GM19099 (cell line): ENCODE results near the gene CCDC136.

Source experiments
- POLR2A ChIP-seq: IDR thresholded peaks from 3 replicates; pipeline ENCODE4 v1.6.1; 2011; ENCODE audit warnings: low read depth; ENCODE audit not compliant: insufficient read length; ENCODE audit errors: extremely low read depth

The CCDC136 gene

DNA sequence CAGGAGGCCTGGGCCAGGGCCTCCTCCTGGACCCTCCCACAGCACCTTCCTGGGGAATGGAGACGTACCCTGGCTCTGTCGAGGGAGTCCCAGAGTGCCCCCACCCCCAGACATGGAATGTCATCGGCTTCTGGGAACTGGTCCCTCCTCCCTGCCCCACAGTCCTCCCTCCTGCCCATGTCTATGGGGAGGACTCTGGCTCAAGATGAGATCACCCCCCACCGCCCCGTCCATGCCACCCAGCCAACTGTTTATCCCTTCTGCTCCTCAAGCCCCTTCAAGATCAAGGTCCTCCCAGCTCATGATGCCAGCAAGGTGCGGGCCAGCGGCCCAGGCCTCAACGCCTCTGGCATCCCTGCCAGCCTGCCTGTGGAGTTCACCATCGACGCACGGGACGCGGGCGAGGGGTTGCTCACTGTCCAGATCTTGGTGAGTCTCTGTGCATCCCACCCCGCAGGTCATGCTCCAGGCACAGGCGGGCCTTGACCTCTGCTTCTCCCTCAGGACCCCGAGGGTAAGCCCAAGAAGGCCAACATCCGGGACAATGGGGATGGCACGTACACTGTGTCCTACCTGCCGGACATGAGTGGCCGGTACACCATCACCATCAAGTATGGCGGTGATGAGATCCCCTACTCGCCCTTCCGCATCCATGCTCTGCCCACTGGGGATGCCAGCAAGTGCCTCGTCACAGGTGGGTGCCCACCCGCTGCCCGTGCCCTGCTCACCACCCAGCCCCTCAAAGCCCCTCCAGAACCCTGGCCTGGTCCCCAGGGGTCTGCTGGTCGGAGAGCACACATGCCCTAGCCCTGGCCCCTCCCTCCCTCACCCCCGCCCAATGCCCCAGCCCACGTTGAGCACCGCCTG, 56.8 kb downstream of the CCDC136 start:
- TF ChIP-seq POLR2A, result no peak

DNA sequence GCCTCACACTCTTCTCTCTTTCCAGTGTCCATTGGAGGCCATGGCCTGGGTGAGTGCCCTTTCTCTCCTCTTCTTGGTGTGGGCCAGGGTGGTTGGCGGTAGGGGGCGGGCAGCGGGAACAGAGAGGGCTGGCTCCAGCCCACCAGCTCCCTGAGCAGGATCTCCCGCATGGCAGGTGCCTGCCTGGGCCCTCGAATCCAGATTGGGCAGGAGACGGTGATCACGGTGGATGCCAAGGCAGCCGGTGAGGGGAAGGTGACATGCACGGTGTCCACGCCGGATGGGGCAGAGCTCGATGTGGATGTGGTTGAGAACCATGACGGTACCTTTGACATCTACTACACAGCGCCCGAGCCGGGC, 57.4 kb downstream of the CCDC136 start:
- TF ChIP-seq POLR2A, result no peak

DNA sequence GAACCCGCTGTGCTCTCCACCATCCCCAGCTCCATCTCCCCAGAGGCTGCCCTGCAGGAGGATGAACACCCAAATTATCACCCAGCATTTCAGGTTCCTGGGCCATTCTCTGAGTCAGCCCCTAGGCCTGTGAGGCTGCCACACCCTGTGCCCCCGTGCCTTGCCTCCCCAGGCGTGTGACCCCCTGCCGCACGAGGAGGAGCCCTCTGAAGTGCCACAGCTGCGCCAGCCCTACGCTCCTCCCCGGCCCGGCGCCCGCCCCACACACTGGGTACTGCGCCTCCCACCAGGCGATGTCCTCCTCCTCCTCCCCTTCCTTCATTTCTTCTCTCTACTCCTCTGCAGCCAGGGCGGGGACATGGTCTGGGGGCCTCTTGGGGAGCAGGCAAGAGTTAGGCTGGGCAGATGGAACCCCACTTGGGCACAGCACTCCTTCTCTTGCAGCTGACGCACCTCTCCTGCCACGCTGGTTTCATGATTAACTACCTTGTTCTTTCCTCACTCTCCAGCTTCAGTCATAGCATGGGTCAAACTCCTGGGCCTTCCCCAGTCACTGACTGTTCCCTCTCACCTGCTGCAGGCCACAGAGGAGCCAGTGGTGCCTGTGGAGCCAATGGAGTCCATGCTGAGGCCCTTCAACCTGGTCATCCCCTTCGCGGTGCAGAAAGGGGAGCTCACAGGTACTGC, 58.2 kb downstream of the CCDC136 start:
- no peak for TF ChIP-seq POLR2A

DNA sequence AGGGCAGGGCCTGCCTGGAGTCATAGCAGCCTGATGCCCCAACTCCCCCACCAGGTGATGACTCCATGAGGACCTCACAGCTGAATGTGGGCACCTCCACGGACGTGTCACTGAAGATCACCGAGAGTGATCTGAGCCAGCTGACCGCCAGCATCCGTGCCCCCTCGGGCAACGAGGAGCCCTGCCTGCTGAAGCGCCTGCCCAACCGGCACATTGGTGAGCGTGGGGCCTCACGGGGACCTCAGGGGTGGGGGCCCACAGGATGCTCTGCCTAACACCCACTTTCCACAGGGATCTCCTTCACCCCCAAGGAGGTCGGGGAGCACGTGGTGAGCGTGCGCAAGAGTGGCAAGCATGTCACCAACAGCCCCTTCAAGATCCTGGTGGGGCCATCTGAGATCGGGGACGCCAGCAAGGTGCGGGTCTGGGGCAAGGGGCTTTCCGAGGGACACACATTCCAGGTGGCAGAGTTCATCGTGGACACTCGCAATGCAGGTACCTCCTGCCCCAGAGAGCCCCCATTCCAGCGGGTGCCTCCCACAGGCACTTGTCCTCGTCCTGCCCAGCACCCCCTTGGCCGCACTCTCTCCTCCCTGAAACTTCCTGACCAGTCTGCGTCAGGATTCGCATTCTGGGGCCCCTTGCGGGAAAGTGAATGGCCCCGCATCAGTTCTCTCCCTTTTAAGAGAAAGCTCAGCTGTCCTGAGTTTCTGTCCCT, 60.9 kb downstream of the CCDC136 start:
- no peak for TF ChIP-seq POLR2A

DNA sequence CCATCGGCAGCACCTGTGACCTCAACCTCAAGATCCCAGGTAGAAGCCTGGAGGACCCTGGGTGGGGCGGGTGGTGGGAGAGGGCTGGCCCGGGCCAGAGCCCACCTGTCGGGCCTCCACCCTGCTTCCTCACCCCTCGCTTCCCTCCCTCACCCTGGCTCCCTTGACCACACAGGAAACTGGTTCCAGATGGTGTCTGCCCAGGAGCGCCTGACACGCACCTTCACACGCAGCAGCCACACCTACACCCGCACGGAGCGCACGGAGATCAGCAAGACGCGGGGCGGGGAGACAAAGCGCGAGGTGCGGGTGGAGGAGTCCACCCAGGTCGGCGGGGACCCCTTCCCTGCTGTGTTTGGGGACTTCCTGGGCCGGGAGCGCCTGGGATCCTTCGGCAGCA, 62.0 kb downstream of the CCDC136 start:
- no peak for TF ChIP-seq POLR2A

DNA sequence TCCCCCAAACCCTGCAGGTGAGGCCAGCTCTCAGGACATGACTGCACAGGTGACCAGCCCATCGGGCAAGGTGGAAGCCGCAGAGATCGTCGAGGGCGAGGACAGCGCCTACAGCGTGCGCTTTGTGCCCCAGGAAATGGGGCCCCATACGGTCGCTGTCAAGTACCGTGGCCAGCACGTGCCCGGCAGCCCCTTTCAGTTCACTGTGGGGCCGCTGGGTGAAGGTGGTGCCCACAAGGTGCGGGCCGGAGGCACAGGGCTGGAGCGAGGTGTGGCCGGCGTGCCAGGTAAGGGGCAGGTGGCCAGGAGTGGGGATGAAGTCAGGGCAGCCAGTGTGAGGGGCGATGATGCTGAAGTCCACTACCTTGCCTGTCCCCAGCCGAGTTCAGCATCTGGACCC, 62.6 kb downstream of the CCDC136 start:
- TF ChIP-seq POLR2A, result no peak

DNA sequence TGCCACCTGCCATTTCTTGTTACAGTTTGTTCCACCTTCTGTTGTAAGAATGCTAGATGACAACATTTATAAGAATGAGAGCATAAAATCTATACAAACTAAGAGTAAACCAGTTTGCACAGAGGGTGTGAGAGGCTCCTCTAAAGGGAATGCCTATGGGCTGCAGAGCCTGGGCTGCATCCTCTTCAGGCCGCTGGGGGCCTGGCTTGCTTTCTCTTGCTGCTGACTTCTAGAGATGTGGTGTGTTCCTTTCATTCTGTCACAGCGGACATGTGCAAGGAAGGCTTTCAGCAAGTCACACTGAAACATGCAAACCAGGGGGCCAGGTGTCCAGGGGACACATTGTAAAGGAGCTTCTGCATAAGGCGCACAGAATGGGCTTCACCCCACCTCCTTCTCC, 63.8 kb downstream of the CCDC136 start:
- no peak for TF ChIP-seq POLR2A

DNA sequence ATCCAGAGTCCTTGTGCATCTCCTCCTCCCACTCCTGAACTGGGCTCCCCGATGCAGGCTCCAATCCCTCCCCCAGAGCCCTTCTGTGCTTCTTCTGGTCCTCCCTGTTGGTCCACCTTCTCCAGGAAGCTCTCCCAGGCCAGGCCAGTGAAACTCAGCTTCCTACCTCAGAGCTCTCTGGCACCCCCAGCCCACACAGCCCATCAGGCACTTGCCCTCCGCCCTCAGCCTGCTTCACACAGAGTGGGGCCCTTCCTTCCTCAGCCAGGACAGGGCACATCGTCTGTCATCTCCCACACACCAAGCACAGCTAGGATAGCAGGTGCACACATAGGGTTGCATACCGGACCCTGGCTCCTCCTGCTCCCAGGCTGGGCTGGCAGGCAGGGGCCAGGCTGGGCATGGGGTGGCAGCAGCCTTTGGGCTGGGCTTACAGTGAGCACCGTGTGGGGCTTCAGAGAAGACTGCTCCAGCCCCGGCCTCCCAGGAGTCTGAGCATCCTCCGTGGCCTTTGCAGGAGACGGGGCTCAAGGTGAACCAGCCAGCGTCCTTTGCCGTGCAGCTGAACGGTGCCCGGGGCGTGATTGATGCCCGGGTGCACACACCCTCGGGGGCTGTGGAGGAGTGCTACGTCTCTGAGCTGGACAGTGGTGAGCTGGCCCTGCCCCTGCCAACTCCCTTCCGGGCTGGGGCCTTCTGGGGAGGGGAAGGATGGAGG, 64.4 kb downstream of the CCDC136 start:
- TF ChIP-seq POLR2A, result no peak

DNA sequence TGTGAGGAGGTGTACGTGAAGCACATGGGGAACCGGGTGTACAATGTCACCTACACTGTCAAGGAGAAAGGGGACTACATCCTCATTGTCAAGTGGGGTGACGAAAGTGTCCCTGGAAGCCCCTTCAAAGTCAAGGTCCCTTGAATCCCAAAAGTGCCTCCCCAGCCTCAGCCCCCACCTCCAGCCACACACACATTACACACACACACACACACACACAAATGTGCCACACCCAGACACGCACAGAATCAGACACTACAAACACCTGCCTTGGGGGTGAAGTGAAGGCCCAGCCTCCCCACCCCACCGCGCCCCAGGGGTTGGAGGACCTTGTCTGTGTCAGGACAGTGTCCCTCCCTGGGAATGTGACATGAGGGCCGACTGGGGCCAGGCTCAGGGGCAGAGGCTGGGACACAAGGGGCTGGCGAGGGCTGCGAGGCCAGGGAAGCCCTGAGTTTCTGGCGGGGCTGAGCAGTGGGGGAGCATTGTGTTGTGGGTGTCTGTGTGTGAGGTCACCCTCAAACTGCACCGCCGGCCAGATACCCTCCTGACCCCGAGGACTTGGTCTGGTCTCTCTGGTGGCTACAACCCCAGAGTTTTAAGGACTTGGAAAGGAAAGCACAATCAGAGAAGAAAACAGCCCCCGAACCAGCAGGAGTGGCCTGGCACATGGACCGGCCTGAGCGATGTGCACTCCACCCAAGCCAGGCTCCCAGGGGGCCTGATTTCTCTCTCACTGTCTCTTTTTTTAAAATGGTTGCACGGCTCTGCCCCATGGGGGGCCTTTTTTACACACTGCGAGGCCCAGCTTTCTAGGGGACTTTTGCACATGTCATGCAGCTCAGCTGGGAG, 66.8 kb downstream of the CCDC136 start:
- TF ChIP-seq POLR2A, result no peak

DNA sequence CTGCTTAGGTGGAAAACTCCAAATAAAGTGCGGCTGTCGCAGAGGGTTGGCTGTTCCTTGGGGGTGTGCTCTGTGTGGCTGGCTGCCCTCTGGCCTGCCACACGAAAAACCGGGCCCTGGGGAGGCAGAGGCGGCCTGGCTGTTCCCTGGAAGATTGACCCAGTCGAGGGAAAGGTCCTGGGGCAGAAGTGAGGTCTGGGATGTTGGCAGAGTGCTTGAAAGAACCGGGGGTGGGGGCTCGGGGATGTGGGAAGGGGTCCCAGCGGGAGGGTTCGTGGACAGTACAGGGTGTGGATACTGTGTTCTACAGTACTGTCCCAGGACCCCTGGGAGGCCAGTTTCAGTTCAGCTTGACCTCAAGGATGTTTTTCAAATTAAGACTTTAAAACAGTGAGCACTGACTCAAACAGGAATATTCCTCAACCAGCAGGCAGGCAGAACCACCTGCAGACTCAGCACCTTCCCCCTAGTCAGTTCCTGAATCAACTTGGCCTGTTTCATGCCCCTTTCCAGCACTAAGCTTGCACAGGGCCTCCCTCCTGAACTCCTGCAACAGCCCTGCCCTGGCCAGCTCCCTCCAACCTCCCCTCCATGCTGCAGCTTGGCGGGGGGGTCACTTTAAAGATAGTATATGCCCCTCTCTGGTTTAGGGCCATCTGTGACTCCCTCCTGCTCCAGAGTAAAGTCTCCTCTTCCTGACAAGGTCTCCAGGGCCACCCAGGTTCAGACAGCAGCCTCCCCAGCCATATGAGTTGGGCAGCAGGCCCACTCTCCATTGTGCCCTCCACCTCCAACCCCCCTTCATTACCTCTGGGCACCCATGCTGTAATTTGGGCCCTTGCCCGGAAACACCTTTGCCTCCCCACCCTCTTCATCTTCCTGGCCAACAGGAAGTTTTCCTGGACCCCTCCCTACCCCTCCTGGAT, 67.7 kb downstream of the CCDC136 start:
- TF ChIP-seq POLR2A, result no peak

DNA sequence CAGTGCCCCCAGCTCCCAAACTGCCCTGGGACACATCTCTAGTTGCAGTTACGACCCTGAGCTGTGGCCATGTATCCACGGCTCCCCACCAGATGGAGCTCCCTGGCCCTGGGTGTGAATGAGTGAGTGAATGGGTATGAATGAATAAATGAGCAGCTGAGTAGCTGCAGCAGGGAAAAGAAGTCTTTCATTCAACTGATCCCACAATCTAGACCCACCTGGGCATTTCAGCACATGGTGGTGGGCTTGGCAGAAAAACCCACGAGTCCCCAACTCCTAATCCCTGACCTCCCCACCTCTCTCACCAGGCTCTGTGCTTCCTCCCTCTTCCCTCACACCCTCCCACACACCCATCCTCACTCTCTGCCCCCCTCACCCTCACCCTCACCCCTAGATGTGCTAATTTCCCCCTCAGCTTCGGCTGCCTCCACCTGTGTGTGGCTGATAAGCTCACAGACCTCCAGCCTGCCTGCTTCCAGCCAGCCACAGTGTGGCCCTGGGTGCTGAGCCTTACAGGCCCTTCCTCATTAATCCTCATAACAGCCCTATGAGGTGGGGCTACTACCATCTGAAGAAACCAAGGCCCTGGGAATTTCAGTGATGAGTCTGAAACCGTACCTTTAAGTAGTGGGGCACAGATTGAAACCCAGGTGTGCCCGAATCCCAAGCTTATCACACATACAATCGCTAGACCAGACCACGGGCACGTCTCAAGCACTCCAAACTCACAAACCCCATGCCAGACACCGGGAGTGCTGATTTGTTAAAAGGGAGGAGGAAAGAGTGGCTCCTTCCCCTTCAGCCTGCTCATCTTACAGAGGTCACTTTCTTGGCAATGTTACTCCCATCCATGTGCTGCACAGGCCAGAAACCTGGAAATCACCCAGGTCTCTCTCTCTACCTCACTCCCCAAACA, 68.6 kb downstream of the CCDC136 start:
- no peak for TF ChIP-seq POLR2A

DNA sequence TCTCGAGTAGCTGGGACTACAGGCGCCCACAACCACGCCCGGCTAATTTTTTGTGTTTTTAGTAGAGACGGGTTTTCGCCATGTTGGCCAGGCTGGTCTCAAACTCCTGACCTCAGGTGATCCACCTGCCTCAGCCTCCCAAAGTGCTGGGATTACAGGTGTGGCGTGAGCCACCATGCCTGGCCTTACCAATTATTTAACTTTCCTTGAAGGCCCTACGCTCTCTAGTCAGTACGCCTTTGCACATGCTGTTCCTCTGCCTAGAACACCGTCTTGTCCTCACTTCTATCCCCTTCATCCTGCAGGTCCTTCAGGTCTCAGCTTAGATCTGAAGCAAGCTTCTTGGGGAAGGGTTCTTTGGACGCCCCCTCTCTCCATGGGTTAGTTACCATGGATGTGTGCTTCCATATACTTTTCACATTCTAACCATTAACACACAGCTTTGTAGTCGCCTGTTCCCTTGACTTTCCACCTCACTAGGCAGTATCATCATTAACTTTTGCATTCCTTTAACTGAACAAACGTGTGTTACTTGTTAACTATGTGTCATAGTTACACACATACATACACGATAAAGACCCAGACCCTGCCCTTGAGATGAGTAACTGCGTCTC, 70.3 kb downstream of the CCDC136 start:
- no peak for TF ChIP-seq POLR2A
